Embryonic facial prominence (tissue), 1 donor: ENCODE data around the gene SLC25A6.
"Not testable (repeated sequence)": the region's sequence is repeated elsewhere in the genome, so short reads cannot be mapped to it uniquely, and the experiment has no call there.

ENCODE experiments used
- DNase-seq: peaks from one replicate; pipeline ENCODE4 v3.0.0-alpha.2; 2016; ENCODE audit errors: extremely low spot score

Gene SLC25A6

GRCh38 chrX:1391707-1392375 lies at the start of gene SLC25A6:
SLC25A6 (minus strand) TSS chrX:1392113; CDS start chrX:1392009, 104 bp downstream.
- DNase-seq, result peak; percentile 96

GRCh38 chrX:1440506-1440905 lies 48.6 kb upstream of the SLC25A6 start:
- no peak for DNase-seq

GRCh38 chrX:1435241-1435895 lies 43.5 kb upstream of the SLC25A6 start:
- no peak for DNase-seq

GRCh38 chrX:1434871-1435240 lies 42.9 kb upstream of the SLC25A6 start:
- DNase-seq, result no peak

GRCh38 chrX:1433646-1434357 lies 41.9 kb upstream of the SLC25A6 start:
- no peak for DNase-seq

- no peak for DNase-seq
Observed at GRCh38 chrX:1430451-1430850, 38.5 kb upstream of the SLC25A6 start.

GRCh38 chrX:1427756-1428155 lies 35.8 kb upstream of the SLC25A6 start:
- no peak for DNase-seq

GRCh38 chrX:1426321-1426720 lies 34.4 kb upstream of the SLC25A6 start:
- DNase-seq, result not testable (repeated sequence)

- no peak for DNase-seq
Observed at GRCh38 chrX:1425381-1425780, 33.5 kb upstream of the SLC25A6 start.

GRCh38 chrX:1424147-1424851 lies 32.4 kb upstream of the SLC25A6 start:
- DNase-seq, result no peak

- no peak for DNase-seq
Observed at GRCh38 chrX:1423215-1423614, 31.3 kb upstream of the SLC25A6 start.

- no peak for DNase-seq
Observed at GRCh38 chrX:1422135-1422465, 30.2 kb upstream of the SLC25A6 start.

- no peak for DNase-seq
Observed at GRCh38 chrX:1421433-1422134, 29.7 kb upstream of the SLC25A6 start.

GRCh38 chrX:1420371-1420770 lies 28.5 kb upstream of the SLC25A6 start:
- no peak for DNase-seq

GRCh38 chrX:1419545-1420355 lies 27.8 kb upstream of the SLC25A6 start:
- DNase-seq, result no peak

- DNase-seq, result no peak
Observed at GRCh38 chrX:1418901-1419544, 27.1 kb upstream of the SLC25A6 start.

GRCh38 chrX:1417921-1418771 lies 26.2 kb upstream of the SLC25A6 start:
- DNase-seq, result no peak

GRCh38 chrX:1416965-1417760 lies 25.2 kb upstream of the SLC25A6 start:
- DNase-seq, result no peak

GRCh38 chrX:1416327-1416784 lies 24.4 kb upstream of the SLC25A6 start:
- no peak for DNase-seq
